ENCODE results near the gene AKR1D1.

DNA sequence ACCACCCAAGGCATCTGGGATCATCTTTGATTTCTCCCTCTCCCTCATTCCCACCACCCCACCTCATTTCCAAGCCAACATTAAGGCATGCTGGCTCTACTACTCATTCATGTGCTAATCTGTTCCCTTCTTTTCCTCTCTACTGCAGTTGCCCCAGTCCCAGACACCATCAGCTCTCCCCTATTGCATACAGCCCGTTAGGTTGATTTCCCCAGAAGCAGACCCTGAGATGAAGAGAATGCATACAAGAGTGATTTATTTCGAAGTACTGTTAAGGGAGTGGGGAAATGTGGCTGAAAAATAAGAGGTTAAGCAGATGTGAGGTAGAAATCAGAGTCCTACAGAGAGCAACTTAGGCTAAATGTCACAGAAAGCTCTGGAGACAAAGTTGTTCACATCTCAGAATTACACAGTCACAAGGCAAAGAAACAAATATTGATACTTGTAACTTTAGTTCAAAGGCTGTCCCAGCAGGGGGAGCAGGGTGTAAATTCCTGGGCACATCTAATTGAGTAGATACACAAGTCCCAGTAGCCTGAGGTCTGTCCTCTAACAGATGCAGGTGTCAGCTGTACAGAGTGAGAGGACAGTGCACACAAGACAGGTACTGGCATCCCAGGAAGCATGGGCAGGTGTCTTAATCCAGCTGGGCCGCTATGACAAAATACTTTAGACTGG lies 20.9 kb downstream of the AKR1D1 start:
- TF ChIP-seq CTCF (IDR thresholded peaks at IDR 0.05; ENCODE audit: extremely low read depth in 1 of 2, insufficient read depth in 1 of 2, low read depth in 1 of 2, low read length in 2 of 2), result no peak
- no peak for TF ChIP-seq POLR2AphosphoS5 (IDR thresholded peaks at IDR 0.05; ENCODE audit: insufficient read depth, low read depth, low read length)
- no peak for TF ChIP-seq EZH2 (IDR thresholded peaks at IDR 0.05; ENCODE audit: borderline replicate concordance, low read depth, low read length, severe bottlenecking)
